Suprapubic skin (tissue), 4 donors: ENCODE results near the gene ZNF692. TPM values are rescaled to one million over a fixed set of nuclear protein-coding genes. Genes with fewer than 3 reads are reported as not detected.

ENCODE experiments used
- DNase-seq, 2 donors: peaks; one replicate each; pipeline ENCODE4 v3.0.0-alpha.2; 2019; ENCODE audit warnings: low spot score in 2 of 2
- H3K27ac ChIP-seq: fragments of 200-600 bp; sonication (generic); one replicate; pipeline ENCODE4 v1.5.1; 2019
- H3K27me3 ChIP-seq: fragments of 200-600 bp; sonication (generic); one replicate; pipeline ENCODE4 v1.5.1; 2019
- H3K36me3 ChIP-seq: fragments of 200-600 bp; sonication (generic); one replicate; pipeline ENCODE4 v1.5.1; 2019
- H3K4me1 ChIP-seq: fragments of 200-600 bp; sonication (generic); one replicate; pipeline ENCODE4 v1.5.1; 2019
- H3K4me3 ChIP-seq: fragments of 200-600 bp; sonication (generic); one replicate; pipeline ENCODE4 v1.5.1; 2019; ENCODE audit warnings: mild to moderate bottlenecking
- H3K9me3 ChIP-seq: fragments of 200-600 bp; sonication (generic); one replicate; pipeline ENCODE4 v1.5.1; 2019
- CTCF ChIP-seq, 2 donors: fragments of 200-600 bp in 1 of 2; fragments of 450-650 bp in 1 of 2; sonication (generic) in 1 of 2; IDR thresholded peaks; one replicate each; pipeline ENCODE4 v1.5.1; 2016 to 2019; ENCODE audit warnings: antibody characterized with exemption in 2 of 2, mild to moderate bottlenecking in 1 of 2, moderate library complexity in 1 of 2
- EP300 ChIP-seq: sonication (generic); formaldehyde crosslinking; IDR thresholded peaks from one replicate; pipeline ENCODE4 v1.6.1; 2017; ENCODE audit warnings: antibody characterized with exemption
- POLR2A ChIP-seq, 2 donors: fragments of 450-650 bp; IDR thresholded peaks; one replicate each; pipeline ENCODE4 v1.6.1; 2017; ENCODE audit warnings: antibody characterized with exemption in 2 of 2, mild to moderate bottlenecking in 2 of 2, moderate library complexity in 2 of 2
- POLR2AphosphoS5 ChIP-seq, 3 donors: sonication (generic); formaldehyde crosslinking; IDR thresholded peaks; one replicate each; pipeline ENCODE4 v1.6.1; 2017; ENCODE audit warnings: antibody characterized with exemption in 3 of 3
- WGBS: methylation state at CpG from one replicate; pipeline ENCODE4 v1.1.5; 2018; 5-methylcytosine and 5-hydroxymethylcytosine counted together
- total RNA-seq, 4 donors: library from RNA; depleted of rRNA; stranded (reverse); fragments of >200 nt; gene quantifications; one replicate each; pipeline ENCODE4 v1.1.0, GENCODE V29; 2016

The ZNF692 gene
- total RNA-seq, 4 donors from 2014 or later = 30.2 to 138 (median 52.6) TPM

GRCh38 chr1:248825573-248825908 is 33.3 kb downstream of the ZNF692 start:
- WGBS = 1% methylated on average over 18 of the region's 18 CpGs

GRCh38 chr1:248825136-248825535 is 33.7 kb downstream of the ZNF692 start:
- 18% methylated on average over 10 of the region's 10 CpGs for WGBS
- TF ChIP-seq CTCF (IDR thresholded peaks at IDR 0.05) = no peak
- Histone ChIP-seq H3K4me3 (peak overlapping the region; percentile 81), H3K9me3 (no peaks in the 10 kb centered on the region), H3K36me3 (peaks cover 7% of the 10 kb centered on the region), H3K4me1 (peaks cover 51% of the 10 kb centered on the region), H3K27ac (peak overlapping the region; percentile 97), H3K27me3 (no peaks in the 10 kb centered on the region)
- DNase-seq = peak; percentile 63 to 77

More at GRCh38 chr1:248825573-248825908, 33.3 kb downstream of the ZNF692 start:
- Histone ChIP-seq H3K4me1 (peaks cover 51% of the 10 kb centered on the region), H3K4me3 (peak overlapping the region; percentile 81), H3K9me3 (no peaks in the 10 kb centered on the region), H3K27me3 (no peaks in the 10 kb centered on the region), H3K27ac (peak overlapping the region; percentile 97), H3K36me3 (peaks cover 7% of the 10 kb centered on the region)
- DNase-seq = no peak
- TF ChIP-seq POLR2A (IDR thresholded peaks at IDR 0.05) (peak in 1 of 2 donors; percentile 10), EP300 (no peak), CTCF (IDR thresholded peaks at IDR 0.05) (no peak)

- TF ChIP-seq POLR2AphosphoS5 (IDR thresholded peaks at IDR 0.05) (no peak), POLR2A (IDR thresholded peaks at IDR 0.05) (no peak), CTCF (IDR thresholded peaks at IDR 0.05) (no peak), EP300 (no peak)
- whole genome bisulfite sequencing = 88% methylated on average over 3 of the region's 3 CpGs
- no peaks in the 10 kb centered on the region for H3K27me3 ChIP-seq
- H3K36me3 ChIP-seq = peaks cover 7% of the 10 kb centered on the region
- H3K27ac ChIP-seq = no peak overlapping the region
- H3K9me3 ChIP-seq = no peaks in the 10 kb centered on the region
- peak; percentile 54 to 59 for DNase-seq
- H3K4me3 ChIP-seq = peak overlapping the region; percentile 81
- H3K4me1 ChIP-seq = peaks cover 51% of the 10 kb centered on the region
These were observed 34.2 kb downstream of the ZNF692 start for GRCh38 chr1:248824701-248825100.

GRCh38 chr1:248824301-248824700 is 34.6 kb downstream of the ZNF692 start:
- no peaks in the 10 kb centered on the region for H3K27me3 ChIP-seq
- H3K4me1 ChIP-seq = peaks cover 51% of the 10 kb centered on the region
- H3K27ac ChIP-seq = no peak overlapping the region
- peak overlapping the region; percentile 81 for H3K4me3 ChIP-seq
- WGBS = 100% methylated on average over 1 of the region's 1 CpG
- H3K9me3 ChIP-seq = no peaks in the 10 kb centered on the region
- TF ChIP-seq POLR2AphosphoS5 (IDR thresholded peaks at IDR 0.05) (no peak), CTCF (IDR thresholded peaks at IDR 0.05) (no peak), POLR2A (IDR thresholded peaks at IDR 0.05) (no peak), EP300 (no peak)
- DNase-seq = peak; percentile 11 to 19
- H3K36me3 ChIP-seq = peaks cover 7% of the 10 kb centered on the region

GRCh38 chr1:248823517-248824001 is 35.3 kb downstream of the ZNF692 start:
- peaks cover 7% of the 10 kb centered on the region for H3K36me3 ChIP-seq
- WGBS = 80% methylated on average over 2 of the region's 2 CpGs
- TF ChIP-seq CTCF (IDR thresholded peaks at IDR 0.05) (no peak), POLR2AphosphoS5 (IDR thresholded peaks at IDR 0.05) (no peak), POLR2A (IDR thresholded peaks at IDR 0.05) (no peak), EP300 (no peak)
- no peak for DNase-seq
- H3K4me3 ChIP-seq = no peak overlapping the region
- H3K9me3 ChIP-seq = no peaks in the 10 kb centered on the region
- no peaks in the 10 kb centered on the region for H3K27me3 ChIP-seq
- peaks cover 54% of the 10 kb centered on the region for H3K4me1 ChIP-seq
- no peak overlapping the region for H3K27ac ChIP-seq
